Inferior parietal cortex (tissue), 1 donor: Measurements from ENCODE around the gene PAX2.

Experiments
- DNase-seq: peaks from one replicate; pipeline ENCODE4 v3.0.0-alpha.2; 2016; ENCODE audit errors: extremely low spot score

PAX2 gene

DNA sequence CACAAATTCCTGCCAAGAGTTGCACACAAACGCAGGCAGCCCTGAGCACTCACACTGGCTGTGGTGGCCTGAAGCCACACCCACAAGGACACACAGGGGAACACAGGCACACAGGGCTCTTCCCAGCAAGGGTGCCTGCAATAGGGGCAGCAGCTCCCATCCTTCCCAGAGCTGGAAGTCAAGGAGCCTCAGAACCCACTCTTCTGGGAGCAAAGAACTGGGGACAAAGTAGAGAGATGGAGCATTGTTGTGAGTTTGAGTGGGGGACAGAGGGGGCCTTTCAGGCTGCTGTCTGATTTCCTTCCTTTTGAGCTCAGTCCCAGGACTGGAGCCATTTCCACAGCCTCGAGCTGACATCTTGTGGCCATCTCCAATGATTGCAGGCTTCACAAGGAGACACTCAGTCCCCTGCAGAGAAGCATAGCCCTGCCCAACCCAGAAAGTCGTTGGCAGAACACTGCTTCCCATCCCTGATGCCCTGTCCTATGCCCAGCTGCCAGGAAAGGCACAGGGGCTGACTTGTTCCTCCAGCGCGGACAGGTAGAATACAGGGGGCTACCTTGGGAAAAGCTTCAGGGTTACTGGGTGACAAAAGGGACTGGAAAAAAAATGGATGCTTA, 133.0 kb downstream of the PAX2 start:
- DNase-seq, result peak; percentile 77
